Choroid plexus epithelial cell (primary cell): ENCODE results near the gene LTF.
A peak's percentile ranks its signal among the peaks of the same experiment; 100 is the strongest.

Experiments used
- DNase-seq: peaks from one replicate; pipeline ENCODE4 v3.0.0-alpha.2; 2010; ENCODE audit warnings: low read depth
- H3K4me3 ChIP-seq: 2 replicates; pipeline ENCODE4 v1.5.1; 2011; ENCODE audit warnings: low read depth, mild to moderate bottlenecking, control low read depth, low read length, moderate library complexity
- TF ChIP-seq, protein P1 (sequence below): conservative IDR thresholded peaks from 2 replicates; pipeline ENCODE4 v1.5.1; 2011; ENCODE audit warnings: low read depth, mild to moderate bottlenecking, control low read depth, inconsistent platforms, low read length, moderate library complexity

Gene LTF

DNA sequence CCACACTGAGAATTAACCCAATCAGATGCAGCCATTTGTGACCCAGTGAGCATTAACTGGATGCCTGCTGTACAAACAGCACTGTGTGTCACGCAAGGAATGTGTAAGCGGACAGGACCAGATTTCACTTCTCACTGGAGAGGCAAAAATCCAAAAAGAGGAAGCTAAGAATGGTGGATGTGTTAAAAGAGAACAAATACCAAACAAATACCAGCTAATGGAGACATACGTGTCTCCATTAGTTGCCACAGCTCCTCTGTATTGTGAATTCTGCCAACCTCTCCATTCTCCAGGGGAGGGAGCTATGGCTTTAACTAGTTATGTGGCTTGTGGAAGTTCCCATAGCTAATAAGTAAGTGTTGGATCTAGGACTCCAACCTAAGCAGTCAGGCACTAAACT, 2.6 kb downstream of the LTF start:
- H3K4me3 ChIP-seq = no peak overlapping the region
- TF ChIP-seq, protein P1, sequence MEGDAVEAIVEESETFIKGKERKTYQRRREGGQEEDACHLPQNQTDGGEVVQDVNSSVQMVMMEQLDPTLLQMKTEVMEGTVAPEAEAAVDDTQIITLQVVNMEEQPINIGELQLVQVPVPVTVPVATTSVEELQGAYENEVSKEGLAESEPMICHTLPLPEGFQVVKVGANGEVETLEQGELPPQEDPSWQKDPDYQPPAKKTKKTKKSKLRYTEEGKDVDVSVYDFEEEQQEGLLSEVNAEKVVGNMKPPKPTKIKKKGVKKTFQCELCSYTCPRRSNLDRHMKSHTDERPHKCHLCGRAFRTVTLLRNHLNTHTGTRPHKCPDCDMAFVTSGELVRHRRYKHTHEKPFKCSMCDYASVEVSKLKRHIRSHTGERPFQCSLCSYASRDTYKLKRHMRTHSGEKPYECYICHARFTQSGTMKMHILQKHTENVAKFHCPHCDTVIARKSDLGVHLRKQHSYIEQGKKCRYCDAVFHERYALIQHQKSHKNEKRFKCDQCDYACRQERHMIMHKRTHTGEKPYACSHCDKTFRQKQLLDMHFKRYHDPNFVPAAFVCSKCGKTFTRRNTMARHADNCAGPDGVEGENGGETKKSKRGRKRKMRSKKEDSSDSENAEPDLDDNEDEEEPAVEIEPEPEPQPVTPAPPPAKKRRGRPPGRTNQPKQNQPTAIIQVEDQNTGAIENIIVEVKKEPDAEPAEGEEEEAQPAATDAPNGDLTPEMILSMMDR = peak; percentile 7
- DNase-seq = peak; percentile 12

GRCh38 chr3:46460051-46460450, 4.7 kb downstream of the LTF start:
- TF ChIP-seq, protein P1 = no peak
- no peak for DNase-seq
- no peak overlapping the region for H3K4me3 ChIP-seq

DNA sequence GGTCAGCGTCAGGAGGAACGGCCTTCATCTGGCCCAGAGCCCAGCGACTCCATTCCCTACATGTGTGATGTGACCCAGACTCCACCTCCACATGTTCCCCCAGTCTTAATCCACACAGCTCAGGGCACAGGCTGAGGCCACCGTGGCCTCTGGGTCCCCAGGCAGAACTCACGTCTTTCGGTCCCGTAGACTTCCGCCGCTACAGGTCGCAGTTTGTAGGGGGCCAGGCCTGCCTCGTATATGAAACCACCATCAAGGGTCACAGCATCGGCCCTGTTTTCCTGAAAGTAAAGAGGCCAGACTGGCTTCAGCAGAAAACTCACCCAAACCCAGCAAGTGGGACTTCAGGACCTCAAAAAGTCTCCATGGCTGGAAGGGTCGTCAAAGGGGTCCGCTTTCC, 8.6 kb downstream of the LTF start:
- TF ChIP-seq, protein P1 = no peak
- DNase-seq = no peak
- H3K4me3 ChIP-seq = no peak overlapping the region

GRCh38 chr3:46455231-46456115, 9.2 kb downstream of the LTF start:
- TF ChIP-seq, protein P1 = no peak
- no peak overlapping the region for H3K4me3 ChIP-seq
- DNase-seq = no peak

- TF ChIP-seq, protein P1 = no peak
- H3K4me3 ChIP-seq = no peak overlapping the region
- no peak for DNase-seq
Observed at GRCh38 chr3:46454606-46455005, 10.1 kb downstream of the LTF start.

DNA sequence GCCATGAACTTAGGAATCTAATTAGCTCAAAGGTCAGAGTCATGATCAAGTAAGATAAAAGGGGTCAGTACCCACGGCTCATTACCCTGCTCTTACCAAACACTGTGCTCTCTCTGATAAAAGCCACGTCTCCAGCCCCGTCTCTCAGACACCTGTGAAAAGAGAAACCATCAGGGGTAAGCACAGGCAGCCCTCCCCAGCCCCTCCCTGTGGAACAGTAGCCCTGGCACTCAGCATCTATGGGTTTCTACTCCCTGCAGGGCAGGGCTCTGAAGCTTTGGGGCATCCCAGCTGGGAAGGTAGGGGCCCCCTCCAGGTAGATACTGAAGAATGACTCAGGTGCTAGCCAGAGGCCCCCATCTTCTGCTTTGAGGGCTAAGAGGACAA, 10.5 kb downstream of the LTF start:
- TF ChIP-seq, protein P1 = no peak
- H3K4me3 ChIP-seq = no peak overlapping the region
- no peak for DNase-seq
